ENCODE measurements around the gene PRELID3B. TPM values are rescaled to one million over a fixed set of nuclear protein-coding genes. Genes with fewer than 3 reads are reported as not detected.

The PRELID3B gene
- total RNA-seq, 1 experiment from 2014 or later, result 52.6 TPM

DNA sequence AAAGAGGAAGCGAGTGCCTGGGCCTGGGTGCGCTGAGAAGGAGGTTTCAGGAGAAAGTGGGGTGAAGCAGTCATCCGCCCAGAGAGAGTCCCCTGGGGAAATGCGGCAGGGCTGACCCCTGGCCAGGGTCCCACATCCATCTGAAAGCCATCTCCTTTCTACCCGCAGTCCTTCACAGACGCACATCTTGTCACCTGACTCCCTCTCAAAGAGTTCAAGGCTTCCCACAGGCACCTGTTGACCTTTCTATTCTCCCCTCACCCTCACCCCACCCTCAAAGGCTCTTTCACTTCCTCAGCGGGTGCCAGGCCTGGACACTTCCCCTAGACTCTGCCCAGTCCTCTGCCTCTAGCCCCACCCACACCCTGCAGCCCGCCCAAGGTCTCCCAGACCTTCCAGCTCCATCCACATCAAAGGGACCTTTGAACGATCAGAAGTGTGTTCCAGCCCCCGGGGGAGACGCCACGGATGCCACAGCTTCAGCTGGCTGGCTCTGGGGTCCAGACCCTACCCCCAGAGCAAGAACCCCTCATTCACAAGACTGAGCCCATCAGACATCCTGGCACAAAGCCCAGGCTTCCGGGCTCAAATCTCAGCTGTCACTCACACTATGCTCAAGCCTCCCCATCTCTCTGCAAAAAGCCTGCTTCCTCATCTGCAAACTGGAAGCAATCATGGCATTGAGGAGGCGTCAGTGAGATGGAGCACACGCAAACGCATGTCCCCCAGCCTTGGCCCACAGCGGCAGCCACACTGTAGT, 37.6 kb downstream of the PRELID3B start:
- H3K27ac Mint-ChIP-seq, result no peak overlapping the region
- Histone ChIP-seq H3K23ac (ENCODE audit: insufficient read length, low read depth, low read length) (no peak overlapping the region), H2AFZ (ENCODE audit: low read length) (no peak overlapping the region), H3K79me1 (ENCODE audit: insufficient read depth, low read depth, low read length, poor library complexity, severe bottlenecking) (no peaks in the 10 kb centered on the region), H4K5ac (ENCODE audit: insufficient read length, low read depth, low read length) (no peak overlapping the region), H2AK5ac (ENCODE audit: insufficient read length, low read length) (no peak overlapping the region), H3K9ac (ENCODE audit: extremely low read depth, insufficient read length, low read length) (no peak overlapping the region), H3K79me2 (ENCODE audit: insufficient read depth, low read length) (no peaks in the 10 kb centered on the region), H2BK20ac (ENCODE audit: low read depth, low read length, poor library complexity, severe bottlenecking) (no peak overlapping the region), H3K18ac (ENCODE audit: insufficient read length, low read depth, low read length) (no peak overlapping the region), H3K4me1 (ENCODE audit: insufficient read depth, low read length) (no peaks in the 10 kb centered on the region), H3K23me2 (ENCODE audit: insufficient read length, low read depth, low read length, poor library complexity, severe bottlenecking) (peaks cover 3% of the 10 kb centered on the region), H2BK12ac (ENCODE audit: insufficient read length, low read depth, low read length) (no peak overlapping the region), H3T11ph (ENCODE audit: low read length) (no peak overlapping the region), H3K27ac (ENCODE audit: insufficient read length, low read depth, low read length) (no peak overlapping the region), H2BK120ac (ENCODE audit: low read depth, low read length, poor library complexity, severe bottlenecking) (no peak overlapping the region), H3K27me3 (ENCODE audit: insufficient read depth, low read length) (no peaks in the 10 kb centered on the region), H3K56ac (ENCODE audit: insufficient read length, low read depth, low read length) (no peak overlapping the region), H3K4ac (ENCODE audit: low read depth, low read length) (no peak overlapping the region), H3K14ac (ENCODE audit: insufficient read depth, low read length) (no peak overlapping the region; the same call in 1 of the 2 replicates), H3K4me2 (ENCODE audit: insufficient read depth, insufficient read length, low read length) (no peak overlapping the region), H2BK5ac (ENCODE audit: insufficient read length, low read length) (no peak overlapping the region), H2BK15ac (ENCODE audit: low read depth, low read length) (no peak overlapping the region), H4K8ac (replicated peaks; ENCODE audit: insufficient read length, low read depth, low read length) (no peak overlapping the region), H3K9me3 (ENCODE audit: control insufficient read depth, low read depth, low read length) (no peaks in the 10 kb centered on the region), H4K20me1 (ENCODE audit: control insufficient read depth, insufficient read depth, insufficient read length) (no peaks in the 10 kb centered on the region), H4K91ac (ENCODE audit: insufficient read length, low read depth, low read length) (no peak overlapping the region)
- DNase-seq, result no peak
- no CpG with 5 or more reads among the region's 17 CpGs for WGBS (ENCODE audit: extremely low coverage, insufficient read length, low lambda C conversion rate)
- peaks cover 13 to 14% of the 10 kb centered on the region in 2 experiments for H3K4me1 Mint-ChIP-seq
- H3K9me3 Mint-ChIP-seq, result no peaks in the 10 kb centered on the region
- H3K4me3 Mint-ChIP-seq, result peak overlapping the region in 1 of 2 experiments; percentile 46; a peak in 1 of 5 replicates
- H3K27me3 Mint-ChIP-seq (ENCODE audit: low read depth), result peaks cover 23% of the 10 kb centered on the region
- TF ChIP-seq, protein P1, sequence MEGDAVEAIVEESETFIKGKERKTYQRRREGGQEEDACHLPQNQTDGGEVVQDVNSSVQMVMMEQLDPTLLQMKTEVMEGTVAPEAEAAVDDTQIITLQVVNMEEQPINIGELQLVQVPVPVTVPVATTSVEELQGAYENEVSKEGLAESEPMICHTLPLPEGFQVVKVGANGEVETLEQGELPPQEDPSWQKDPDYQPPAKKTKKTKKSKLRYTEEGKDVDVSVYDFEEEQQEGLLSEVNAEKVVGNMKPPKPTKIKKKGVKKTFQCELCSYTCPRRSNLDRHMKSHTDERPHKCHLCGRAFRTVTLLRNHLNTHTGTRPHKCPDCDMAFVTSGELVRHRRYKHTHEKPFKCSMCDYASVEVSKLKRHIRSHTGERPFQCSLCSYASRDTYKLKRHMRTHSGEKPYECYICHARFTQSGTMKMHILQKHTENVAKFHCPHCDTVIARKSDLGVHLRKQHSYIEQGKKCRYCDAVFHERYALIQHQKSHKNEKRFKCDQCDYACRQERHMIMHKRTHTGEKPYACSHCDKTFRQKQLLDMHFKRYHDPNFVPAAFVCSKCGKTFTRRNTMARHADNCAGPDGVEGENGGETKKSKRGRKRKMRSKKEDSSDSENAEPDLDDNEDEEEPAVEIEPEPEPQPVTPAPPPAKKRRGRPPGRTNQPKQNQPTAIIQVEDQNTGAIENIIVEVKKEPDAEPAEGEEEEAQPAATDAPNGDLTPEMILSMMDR (conservative IDR thresholded peaks at IDR 0.05), result no peak
- peaks cover 0 to 16% (median 14%) of the 10 kb centered on the region in 3 experiments; a peak in 4 of 7 replicates for H3K36me3 Mint-ChIP-seq (ENCODE audit: insufficient read depth in 1 of 3, low read depth in 3 of 3)
